GM18873 (cell line): Measurements from ENCODE around the gene CD99L2.

Source experiments
- ATAC-seq: cut with Tn5 transposase; IDR thresholded peaks from one replicate; pipeline ENCODE4 v1.9.1; 2021; ENCODE audit warnings: mild to moderate bottlenecking, moderate library complexity, moderate number of reproducible peaks; ENCODE audit not compliant: unreplicated experiment, low FRiP score

CD99L2 gene

GRCh38 chrX:150766351-150767044 is 132.0 kb downstream of the CD99L2 start:
- ATAC-seq: no peak

- no peak for ATAC-seq
Observed at GRCh38 chrX:150765782-150766350, 132.6 kb downstream of the CD99L2 start.

- no peak for ATAC-seq
Observed at GRCh38 chrX:150765237-150765636, 133.2 kb downstream of the CD99L2 start.

- no peak for ATAC-seq
Observed at GRCh38 chrX:150763810-150764209, 134.7 kb downstream of the CD99L2 start.

GRCh38 chrX:150763303-150763797 is 135.1 kb downstream of the CD99L2 start:
- ATAC-seq: no peak

- ATAC-seq: no peak
Observed at GRCh38 chrX:150762258-150763165, 136.0 kb downstream of the CD99L2 start.

GRCh38 chrX:150761819-150762216 is 136.7 kb downstream of the CD99L2 start:
- no peak for ATAC-seq

GRCh38 chrX:150761176-150761818 is 137.2 kb downstream of the CD99L2 start:
- ATAC-seq: no peak

GRCh38 chrX:150759568-150760416 is 138.7 kb downstream of the CD99L2 start:
- no peak for ATAC-seq

GRCh38 chrX:150757371-150757770 is 141.1 kb downstream of the CD99L2 start:
- ATAC-seq: no peak

GRCh38 chrX:150753968-150754367 is 144.5 kb downstream of the CD99L2 start:
- ATAC-seq: no peak

- ATAC-seq: no peak
Observed at GRCh38 chrX:150753357-150753756, 145.1 kb downstream of the CD99L2 start.

GRCh38 chrX:150752124-150752523 is 146.3 kb downstream of the CD99L2 start:
- ATAC-seq: no peak

GRCh38 chrX:150736475-150736874 is 162.0 kb downstream of the CD99L2 start:
- ATAC-seq: no peak

- no peak for ATAC-seq
Observed at GRCh38 chrX:150731795-150732194, 166.7 kb downstream of the CD99L2 start.

- no peak for ATAC-seq
Observed at GRCh38 chrX:150730719-150731118, 167.7 kb downstream of the CD99L2 start.

GRCh38 chrX:150729956-150730355 is 168.5 kb downstream of the CD99L2 start:
- no peak for ATAC-seq

- no peak for ATAC-seq
Observed at GRCh38 chrX:150719621-150720020, 178.8 kb downstream of the CD99L2 start.
